SH-SY5Y (cell line): ENCODE data around the gene CPZ.

Experiments used
- GATA2 ChIP-seq: IDR thresholded peaks from 2 replicates; pipeline ENCODE4 v1.6.1; 2011; ENCODE audit warnings: mild to moderate bottlenecking, low read depth, low read length
- GATA3 ChIP-seq: IDR thresholded peaks from 2 replicates; pipeline ENCODE4 v1.6.1; 2011; ENCODE audit warnings: low read depth, mild to moderate bottlenecking, low read length, moderate library complexity

DNA sequence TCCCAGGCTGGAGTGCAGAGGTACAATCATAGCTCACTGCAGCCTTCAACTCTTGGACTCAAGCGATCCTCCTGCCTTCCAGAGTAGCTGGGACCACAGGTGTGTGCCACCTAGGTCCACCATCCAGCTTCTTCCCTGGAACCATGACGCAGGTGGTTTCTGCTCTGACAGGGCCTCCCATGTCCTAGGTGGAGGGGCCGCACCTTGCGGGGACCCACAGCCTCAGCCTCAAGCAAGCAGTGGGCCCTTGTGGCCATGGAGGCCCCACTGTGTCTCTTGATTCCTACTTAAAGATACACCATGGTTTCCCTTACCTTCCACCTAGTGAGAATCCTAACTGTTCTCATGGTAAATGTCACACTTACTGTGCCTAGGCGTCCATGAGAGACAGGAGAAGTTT, 19.3 kb upstream of the CPZ start:
- TF ChIP-seq GATA3 (no peak), GATA2 (no peak)
